GM19035 (cell line): ENCODE measurements around the gene SOAT1.
"Not testable (repeated sequence)": the region's sequence is repeated elsewhere in the genome, so short reads cannot be mapped to it uniquely, and the experiment has no call there.

Source experiments
- ATAC-seq: cut with Tn5 transposase; IDR thresholded peaks from one replicate; pipeline ENCODE4 v1.9.1; 2021; ENCODE audit not compliant: unreplicated experiment

Gene SOAT1

DNA sequence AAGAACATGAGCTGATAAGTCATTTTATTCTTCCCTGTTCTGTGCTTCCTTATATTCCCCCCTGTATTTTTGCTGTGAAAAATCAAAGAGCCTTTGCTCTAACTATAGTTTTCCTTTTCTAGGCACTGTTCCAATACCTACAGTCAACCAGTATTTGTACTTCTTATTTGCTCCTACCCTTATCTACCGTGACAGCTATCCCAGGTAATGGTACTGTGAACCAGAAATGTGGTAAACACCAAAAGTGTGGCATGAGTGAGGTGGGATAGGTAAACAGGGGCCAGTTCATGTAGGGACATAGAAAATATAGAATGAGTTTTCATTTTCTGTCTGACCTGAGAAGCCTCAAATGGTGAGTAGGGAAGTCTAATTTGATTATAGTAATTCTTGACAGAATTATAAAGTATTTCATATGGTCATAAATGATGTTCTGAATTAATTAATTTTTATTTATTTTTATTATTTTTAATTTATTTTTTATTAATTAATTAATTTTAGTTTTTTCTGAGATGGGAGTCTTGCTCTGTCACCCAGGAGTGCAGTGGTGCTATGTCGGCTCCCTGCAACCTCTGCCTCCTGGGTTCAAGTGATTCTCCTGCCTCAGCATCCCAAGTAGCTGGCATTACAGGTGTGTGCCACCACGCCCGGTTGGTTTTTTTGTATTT lies 49.3 kb downstream of the SOAT1 start:
- ATAC-seq, result no peak

DNA sequence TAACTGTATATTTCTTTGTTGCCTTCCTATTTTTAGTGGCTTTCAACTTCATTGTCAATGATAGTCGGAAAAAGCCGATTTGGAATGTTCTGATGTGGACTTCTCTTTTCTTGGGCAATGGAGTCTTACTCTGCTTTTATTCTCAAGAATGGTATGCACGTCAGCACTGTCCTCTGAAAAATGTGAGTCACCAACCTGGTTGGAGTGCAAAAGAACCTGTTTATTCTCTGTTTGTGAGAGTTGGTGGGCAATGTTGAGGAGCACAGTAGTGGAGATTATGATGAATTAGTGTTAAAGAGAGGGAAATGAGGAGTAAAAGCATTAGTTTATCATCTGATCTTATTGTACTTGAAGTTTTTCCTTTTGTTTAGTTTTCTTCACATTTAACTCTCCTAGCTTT lies 57.7 kb downstream of the SOAT1 start:
- no peak for ATAC-seq

DNA sequence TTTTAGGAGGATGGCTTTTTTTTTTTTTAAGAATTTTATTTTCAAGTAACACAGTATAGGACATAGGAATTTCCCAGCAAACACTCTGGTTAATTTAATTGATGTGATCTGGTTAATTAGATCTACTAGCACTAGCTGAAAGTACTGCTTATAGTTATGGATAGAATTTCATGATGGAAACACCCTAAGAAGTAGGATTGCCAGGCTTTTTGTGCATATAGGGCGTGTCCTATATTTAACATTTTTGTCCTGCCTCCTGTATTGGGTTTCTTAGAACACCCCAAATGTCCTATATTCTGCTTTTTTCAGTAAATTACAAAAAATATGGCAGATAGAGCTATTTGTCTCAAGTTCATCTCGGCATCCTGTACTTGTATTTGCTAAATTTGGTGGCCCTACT lies 58.6 kb downstream of the SOAT1 start:
- ATAC-seq, result no peak

DNA sequence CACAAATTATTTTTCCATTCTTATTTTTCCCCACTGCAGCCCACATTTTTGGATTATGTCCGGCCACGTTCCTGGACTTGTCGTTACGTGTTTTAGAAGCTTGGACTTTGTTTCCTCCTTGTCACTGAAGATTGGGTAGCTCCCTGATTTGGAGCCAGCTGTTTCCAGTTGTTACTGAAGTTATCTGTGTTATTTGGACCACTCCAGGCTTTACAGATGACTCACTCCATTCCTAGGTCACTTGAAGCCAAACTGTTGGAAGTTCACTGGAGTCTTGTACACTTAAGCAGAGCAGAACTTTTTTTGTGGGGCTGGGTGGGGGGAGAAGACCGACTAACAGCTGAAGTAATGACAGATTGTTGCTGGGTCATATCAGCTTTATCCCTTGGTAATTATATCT lies 59.9 kb downstream of the SOAT1 start:
- no peak for ATAC-seq

DNA sequence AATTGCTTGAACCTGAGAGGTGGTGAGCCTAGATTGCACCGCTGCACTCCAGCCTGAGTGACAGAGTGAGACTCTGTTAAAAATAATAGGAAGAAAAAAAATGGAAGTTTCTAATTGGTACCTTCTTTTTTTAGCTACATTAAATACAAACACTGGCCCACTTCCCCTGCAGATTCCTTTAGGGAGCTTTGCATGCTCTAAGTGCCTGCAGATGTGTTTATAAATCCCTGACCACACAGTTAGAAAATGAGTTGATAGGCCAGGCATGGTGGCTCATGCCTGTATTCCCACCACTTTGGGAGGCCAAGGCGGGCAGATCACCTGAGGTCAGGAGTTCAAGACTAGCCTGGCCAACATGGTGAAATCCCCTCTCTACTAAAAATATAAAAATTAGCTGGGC lies 68.0 kb downstream of the SOAT1 start:
- not testable (repeated sequence) for ATAC-seq

DNA sequence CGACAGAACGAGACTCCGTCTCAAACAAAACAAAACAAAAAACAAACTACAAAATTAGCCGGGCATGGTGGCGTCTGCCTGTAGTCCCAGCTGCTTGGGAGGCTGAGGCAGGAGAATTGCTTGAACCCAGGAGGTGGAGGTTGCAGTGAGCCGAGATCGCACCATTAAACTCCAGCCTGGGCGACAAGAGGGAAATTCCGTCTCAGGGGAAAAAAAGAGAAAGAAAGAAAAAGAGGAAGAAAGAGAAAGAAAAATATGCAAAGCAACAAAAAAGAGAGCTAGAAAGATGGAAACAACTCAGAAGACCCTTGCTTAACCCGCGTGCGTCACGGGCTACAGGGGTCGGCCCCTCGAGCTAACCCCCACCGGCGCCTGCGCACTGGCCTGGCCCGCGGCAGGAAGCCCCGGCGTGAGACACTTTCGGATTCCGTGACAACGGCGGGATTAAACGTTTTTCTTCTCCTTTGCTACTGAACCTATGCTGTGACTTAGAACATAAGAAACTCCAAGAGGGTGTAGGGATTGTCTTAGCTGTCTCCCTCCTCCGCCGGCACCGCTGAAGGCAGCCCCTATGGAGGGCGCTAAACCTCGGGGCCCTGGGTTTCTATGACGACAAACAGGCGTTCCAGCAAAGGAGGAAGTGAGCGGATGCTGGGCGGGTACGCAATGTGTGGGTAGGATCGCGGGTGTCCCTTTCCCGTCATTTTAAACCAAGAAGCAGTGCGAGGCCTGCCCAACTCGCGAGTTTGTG lies 71.9 kb downstream of the SOAT1 start, which contains the start of gene AXDND1:
Gene AXDND1 (plus strand): TSS at position 630 of the 751 bp plus-strand sequence. CDS start 539 bp downstream, outside the sequence.
- ATAC-seq, result peak; percentile 97

DNA sequence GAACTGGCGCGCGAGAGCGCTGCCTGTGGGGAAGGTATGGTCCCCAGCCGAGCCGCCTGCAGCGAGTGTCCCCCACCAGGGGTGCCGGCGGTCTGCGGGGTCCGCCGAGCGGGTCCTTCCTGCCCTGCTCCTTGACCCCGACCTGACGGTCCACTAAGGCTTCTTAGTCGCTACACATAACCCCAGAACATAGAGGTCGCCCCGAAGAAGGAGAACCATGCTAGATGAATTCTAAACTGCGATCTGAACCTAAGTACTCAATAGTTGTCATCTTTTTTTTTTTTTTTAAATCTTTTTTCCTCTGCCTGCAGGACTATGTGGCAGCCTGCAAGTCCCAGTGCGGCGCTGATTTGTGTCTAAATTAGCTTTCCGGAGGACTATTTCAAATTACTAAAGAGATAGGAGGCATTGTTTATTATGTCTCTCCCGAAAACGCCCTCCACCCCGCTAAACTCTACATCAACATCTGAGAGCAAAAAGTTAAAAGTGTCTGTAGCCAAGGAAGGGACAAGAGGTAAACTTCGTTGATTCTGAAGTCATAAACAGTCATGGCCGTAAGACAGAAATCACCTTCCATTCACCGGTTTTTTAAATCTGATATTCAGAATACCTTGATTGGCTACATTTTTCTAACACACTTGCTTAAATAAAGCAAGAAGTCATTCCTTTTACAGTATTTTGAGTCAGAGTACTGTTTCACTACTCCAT lies 72.7 kb downstream of the SOAT1 start:
- ATAC-seq, result peak; percentile 29

DNA sequence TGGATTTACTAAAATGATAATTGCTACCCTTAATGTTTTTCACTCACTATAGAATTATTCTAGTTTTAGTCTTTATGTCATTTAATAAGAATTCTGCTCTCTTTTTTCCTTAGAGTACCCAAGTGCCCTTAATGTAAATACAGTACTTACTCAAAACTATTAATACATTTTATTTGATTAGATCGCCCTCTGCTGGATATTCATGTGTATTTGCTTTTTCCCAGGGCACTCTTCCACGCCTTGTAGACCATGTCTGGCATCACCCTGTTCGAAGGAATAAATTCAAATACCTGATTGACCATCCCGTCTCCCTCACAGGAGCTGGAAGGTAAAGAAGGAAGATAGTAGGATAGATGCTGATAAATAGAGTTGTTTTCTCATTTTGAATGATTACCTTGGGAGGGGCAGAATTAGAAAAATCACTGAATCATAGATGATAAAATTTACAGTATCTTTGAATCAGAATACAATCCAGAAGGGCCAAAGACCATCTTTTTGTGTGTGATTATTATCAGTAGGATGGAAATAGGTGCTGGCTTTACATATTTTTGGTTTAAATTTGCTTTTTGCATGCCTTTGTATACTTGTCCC lies 76.2 kb downstream of the SOAT1 start:
- ATAC-seq, result peak; percentile 36

DNA sequence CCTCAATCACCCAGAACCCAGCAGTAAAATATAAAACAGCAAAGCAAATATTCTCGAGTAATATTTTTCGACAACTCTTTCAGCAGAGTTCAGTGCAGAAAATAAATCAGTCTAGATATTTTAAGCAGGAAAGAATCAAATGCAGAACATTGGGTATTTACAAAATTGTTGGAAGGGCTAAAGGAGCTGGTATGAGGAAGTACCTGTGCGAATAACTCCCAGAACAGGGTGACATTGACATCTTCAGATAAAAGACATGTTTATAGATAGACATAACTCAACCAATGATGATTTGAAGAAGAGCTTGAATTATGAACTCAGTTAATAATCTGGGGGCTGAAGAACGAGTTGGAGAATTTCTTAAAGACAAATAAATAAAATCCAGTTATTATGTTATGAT lies 78.6 kb downstream of the SOAT1 start:
- no peak for ATAC-seq

DNA sequence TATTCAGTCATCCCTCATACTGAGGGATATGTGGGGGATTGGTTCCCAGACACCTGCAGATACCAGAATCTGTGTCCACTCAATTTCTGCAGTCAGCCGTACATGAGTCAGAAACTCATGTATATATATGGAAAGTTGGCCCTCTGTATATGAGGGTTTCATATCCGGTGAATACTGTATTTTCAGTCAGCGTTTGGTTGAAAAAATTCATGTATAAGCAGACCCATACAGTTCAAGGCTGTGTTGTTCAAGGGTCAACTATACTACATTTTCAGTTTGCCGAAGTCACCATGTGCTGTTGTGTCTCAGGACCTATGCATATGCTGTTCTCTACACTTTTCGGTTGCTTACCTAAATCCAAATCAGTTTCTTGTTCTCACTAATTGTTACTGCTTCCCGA lies 82.6 kb downstream of the SOAT1 start:
- ATAC-seq, result no peak

DNA sequence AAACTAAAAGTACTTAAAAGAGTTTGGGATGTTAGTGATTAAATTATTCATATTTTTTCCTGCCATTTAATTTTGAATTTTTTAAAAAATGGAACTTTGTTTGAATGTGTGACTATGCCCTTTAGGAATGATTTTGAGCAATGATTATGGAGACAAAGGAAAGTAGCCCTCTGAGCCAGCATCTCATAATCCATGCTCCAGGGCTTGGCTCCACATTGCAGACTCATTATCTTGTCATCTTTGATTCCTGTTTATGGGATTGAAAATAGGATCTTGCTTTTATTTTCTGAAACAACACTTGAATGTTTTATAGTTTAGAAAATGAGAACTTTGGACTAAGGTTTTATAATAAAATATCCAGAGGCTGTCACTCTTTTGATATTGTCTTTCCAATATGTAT lies 86.7 kb downstream of the SOAT1 start:
- ATAC-seq, result no peak

DNA sequence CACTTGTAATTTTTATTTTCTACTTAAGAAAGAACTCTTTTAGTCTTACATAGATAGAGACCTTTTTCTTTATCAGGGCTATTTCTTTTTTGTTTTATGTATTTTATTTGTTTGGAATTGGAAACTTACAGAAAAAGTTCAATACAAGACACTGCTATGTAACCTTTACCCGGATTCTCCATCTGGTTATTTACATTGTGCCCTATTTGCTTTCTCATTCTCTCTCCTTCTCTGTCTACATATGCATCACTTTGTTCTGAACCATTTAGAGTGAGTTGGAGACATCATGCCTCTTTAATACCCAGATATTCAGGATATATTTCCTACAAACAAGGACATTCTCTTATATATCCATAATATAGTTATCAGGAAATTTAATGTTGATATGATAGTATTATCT lies 90.4 kb downstream of the SOAT1 start:
- no peak for ATAC-seq

DNA sequence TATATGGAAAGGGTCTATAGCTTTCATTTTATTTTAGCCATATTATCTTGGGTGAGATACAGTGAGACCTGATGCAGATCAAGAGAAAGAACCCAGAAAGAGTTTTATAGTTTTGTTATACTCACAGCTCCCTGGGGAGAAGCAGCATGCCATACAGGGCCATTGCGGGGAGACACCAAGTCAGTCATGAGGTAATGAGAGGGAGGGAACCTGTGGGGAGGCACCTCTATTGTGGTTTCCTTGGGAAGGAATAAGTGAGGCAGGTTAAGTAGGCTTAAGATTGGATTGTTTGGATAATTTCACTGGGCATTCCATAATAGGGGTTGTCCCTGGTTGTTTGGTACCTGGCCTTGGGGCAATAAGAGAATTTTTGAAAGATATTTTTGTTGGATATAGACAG lies 91.9 kb downstream of the SOAT1 start:
- no peak for ATAC-seq

DNA sequence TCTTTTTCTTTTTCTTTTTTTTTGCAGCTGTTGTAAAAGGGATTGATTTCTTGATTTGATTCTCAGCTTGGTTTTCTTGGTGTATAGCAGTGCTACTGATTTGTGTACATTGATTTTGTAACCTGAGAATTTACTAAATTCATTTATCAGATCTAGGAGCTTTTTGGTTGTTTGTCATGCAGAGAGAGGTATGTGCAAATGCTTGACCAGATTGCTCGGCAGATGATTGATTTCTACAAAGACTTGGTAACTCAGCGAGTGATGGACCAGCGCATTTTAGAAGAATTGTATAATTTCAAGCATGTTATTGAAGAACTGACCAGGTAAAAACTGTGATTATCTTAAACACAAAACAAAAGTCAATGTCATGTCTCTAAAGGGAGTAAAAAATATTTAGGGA lies 100.1 kb downstream of the SOAT1 start:
- no peak for ATAC-seq

DNA sequence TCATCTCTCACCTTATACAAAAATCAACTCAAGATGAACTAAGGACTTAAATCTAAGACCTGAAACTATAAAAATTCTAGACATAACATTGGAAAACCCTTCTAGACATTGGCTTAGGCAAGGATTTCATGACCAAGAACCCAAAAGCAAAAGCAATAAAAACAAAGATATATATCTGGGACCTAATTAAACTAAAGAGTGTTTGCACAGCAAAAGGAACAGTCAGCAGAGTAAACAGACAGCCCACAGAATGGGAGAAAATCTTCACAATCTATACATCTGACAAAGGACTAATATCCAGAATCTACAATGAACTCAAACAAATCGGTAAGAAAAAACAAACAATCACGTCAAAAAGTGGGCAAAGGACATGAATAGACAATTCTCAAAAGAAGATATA lies 105.8 kb downstream of the SOAT1 start:
- ATAC-seq, result not testable (repeated sequence)
